ENCODE measurements around the gene LRPAP1.
"Not testable (repeated sequence)": the region's sequence is repeated elsewhere in the genome, so short reads cannot be mapped to it uniquely, and the experiment has no call there.

Gene LRPAP1

GRCh38 chr4:3470244-3471097, 61.8 kb downstream of the LRPAP1 start:
- no peak for DNase-seq

GRCh38 chr4:3469386-3470243, 62.6 kb downstream of the LRPAP1 start:
- DNase-seq = no peak

DNA sequence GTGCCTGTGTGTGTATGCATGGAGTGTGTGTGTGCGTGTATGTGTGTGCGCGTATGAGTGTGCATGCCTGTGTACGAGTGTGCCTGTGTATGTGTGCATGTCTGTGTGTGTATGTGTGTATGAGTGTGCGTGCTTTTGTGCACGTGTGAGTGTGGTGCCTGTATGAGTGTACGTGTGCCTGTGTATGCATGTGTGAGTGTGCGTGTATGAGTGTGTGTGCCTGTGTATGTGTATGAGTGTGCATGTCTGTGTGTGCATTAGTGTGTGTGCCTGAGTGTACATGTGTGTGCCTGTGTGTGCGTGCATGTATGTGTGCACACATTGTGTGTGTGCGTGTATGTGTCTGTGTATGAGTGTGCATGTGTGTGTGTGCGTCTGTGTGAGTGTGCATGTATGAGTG, 63.4 kb downstream of the LRPAP1 start:
- no peak for DNase-seq

- no peak for DNase-seq
These were observed 64.1 kb downstream of the LRPAP1 start for GRCh38 chr4:3468154-3468553.

GRCh38 chr4:3467601-3468031, 64.6 kb downstream of the LRPAP1 start:
- no peak for DNase-seq

DNA sequence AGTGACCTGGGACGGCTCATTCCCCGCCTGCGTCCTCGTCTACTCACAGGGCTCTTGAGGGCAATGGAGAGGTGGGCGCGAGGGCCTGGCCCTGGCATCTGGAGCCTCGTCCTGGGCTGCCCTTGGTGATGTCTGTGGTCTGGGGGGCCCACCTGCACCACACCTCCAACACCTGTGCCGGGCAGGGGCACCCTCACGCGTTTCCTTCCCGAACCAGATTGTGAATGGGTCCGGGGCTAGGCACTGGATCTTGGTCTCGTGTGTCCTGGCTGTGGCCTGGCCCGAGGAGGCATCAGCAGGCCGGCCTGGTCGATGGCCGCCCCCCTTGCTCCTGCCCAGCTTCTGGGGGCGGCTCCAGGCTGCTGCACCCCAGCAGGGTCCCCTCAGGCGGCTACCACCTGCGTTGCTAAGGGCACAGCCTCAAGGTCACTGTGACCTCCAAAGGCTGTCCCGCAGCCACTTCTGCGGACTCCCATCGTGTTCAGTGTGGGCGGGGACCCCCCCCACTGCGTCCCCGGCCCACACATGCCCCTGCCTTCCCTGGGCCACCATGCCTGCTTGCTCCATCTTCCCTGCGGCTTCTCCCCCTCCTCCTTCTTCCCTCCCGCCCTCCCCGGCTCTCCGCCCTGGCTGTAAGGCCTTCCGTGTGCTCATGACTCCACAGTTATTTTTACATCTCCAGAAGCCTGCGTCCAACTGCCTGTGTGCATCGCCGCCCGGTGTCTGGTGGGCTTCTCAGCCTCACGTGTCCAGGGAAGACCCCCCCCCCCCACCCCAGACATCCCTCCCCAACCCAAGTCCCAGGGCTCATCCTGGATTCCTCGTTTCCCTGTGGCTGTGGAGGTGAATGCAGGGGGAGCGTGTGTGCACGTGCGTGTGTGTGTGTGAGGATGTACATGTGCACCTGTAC, 65.3 kb downstream of the LRPAP1 start:
- DNase-seq = no peak

GRCh38 chr4:3465698-3466671, 66.2 kb downstream of the LRPAP1 start:
- no peak for DNase-seq

GRCh38 chr4:3464911-3465697, 67.1 kb downstream of the LRPAP1 start:
- DNase-seq = no peak

DNA sequence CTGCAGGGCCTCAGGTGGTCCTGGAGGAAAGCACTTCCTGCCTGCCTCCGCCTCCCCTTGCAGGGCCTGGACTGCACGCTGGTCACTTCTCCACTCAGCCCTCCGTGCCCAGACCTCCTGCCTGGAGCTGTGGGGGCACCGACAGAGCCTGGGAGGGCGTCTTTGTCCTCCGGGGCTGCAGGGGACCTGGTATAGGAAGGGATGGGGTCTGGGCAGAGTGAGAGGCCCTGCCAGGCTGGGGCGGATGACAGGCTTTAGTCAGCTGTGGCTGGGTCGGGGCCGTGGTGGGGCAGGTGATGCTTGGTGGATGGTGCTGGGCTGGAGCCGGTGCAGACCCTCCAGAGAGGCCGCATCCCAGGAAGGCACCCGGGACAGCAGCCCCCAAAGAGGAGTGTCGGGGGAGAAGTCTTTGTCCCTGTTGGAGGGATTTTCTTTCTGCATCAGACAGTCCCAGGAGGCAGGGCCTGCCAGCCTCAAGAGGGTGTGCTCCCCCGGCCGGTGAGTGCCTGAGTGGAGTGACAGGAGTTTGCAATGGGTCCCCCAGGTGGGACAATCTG, 67.8 kb downstream of the LRPAP1 start:
- DNase-seq = no peak

DNA sequence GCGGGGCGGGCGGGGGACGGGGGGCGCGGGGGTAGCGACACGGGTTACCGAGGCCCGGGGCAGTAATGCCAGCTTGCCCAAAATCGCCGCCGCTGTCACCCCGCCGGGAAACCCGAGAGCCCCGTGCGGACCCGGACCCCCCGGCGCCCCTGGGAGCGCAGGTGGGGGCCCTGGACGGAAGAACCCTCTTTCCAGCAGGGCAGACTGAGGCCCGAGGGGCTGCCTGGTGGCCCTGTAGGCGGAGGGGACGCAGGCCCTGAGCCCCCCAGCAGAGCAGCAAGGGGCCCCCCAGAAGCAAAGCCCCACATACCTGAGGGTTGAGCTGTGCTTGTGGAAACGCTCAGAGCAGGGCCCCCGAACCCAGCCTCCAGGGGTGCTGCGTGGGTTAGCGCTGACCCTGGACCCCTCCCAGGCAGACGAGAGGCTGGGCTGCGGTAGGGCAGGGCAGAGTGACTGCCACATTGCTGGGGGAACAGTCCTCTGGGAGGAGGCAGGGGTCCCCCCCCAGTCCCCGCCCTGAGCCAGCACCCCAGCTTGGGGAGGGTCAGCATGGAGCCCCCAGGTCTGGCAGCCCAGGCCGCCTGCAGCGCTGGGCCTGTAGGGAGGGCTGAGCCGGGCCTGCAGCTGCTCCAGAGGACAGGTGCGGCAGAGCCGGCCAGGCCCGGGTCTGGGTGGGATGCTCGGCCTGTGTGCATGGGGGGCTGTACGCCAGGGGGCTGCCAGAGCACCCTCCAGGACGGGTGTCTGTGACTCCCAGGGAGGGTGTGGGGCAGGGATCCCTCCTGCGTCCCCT, 68.5 kb downstream of the LRPAP1 start:
- no peak for DNase-seq

DNA sequence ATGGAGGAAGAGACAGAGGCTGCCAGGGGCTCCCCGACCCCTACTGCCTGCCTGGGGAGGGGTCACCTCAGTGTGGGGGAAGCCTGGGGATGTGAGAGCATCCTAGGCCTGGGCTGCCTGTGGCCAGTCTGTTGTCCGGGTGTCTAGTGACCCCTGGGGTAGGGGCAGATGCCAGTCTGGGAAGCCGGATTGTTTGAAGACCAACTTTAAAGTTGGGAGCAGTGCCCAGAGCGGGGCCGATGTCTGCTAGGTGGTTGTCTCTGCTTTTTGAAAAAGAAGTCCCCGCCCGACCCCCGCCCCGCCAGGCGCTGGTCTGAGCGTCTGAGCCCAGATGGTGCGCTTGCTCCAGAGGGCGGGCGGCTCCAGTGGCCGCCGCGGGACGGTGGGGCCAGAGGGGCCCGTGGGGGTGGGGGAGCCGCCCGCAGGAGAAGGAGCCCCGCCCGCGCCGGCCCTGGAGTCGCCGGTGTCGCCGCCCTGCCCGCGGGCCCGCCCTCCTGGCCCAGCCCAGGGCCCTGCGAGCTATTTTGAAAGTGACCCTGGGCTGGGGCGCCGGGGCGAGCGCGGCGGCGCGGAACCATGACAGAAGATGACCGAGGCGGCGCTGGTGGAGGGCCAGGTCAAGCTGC, 69.3 kb downstream of the LRPAP1 start, which contains the start of gene DOK7:
DOK7 (plus strand) TSS at position 517 of the 626 bp plus-strand sequence; CDS start at position 587, 70 bp downstream.
- DNase-seq = no peak

GRCh38 chr4:3462321-3462789, 69.9 kb downstream of the LRPAP1 start:
- DNase-seq = no peak

GRCh38 chr4:3461515-3462291, 70.5 kb downstream of the LRPAP1 start:
- DNase-seq = no peak

GRCh38 chr4:3460926-3461325, 71.3 kb downstream of the LRPAP1 start:
- DNase-seq = no peak

GRCh38 chr4:3459156-3459555, 73.1 kb downstream of the LRPAP1 start:
- not testable (repeated sequence) for DNase-seq

DNA sequence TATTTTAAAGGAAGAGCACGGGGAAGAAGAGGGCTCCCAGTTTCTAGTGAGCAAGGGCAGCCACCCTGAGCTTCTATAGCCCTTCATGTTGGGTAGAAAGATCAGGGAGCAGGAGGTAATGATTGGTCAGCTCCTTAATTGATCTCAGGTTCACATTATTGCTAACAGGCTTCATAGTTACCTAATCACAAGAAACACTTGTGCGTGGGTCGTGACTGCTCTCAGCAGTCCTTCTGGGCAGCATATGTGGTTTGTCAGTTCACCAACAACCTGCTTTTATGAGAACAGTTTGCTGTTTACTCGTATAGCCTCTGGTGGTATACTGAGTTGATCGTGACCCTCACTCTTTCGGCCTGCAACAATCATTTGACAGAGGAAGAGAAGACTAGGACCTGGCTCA, 73.9 kb downstream of the LRPAP1 start:
- DNase-seq = no peak

- DNase-seq = not testable (repeated sequence)
These were observed 76.6 kb downstream of the LRPAP1 start for GRCh38 chr4:3455596-3455995.
